Activated CD8-positive, alpha-beta memory T cell treated with anti-CD3 and anti-CD28 coated beads for 1 hour (primary cell): Measurements from ENCODE around the gene CDV3.

Experiments used
- DNase-seq, 2 donors: peaks; one replicate each; pipeline ENCODE4 v3.0.0-alpha.2; 2020; ENCODE audit warnings: low read depth in 1 of 2; ENCODE audit errors: extremely low read depth in 1 of 2

CDV3 gene

GRCh38 chr3:133568294-133569014 is 5.0 kb upstream of the CDV3 start:
- no peak for DNase-seq

- DNase-seq: no peak
Measured at GRCh38 chr3:133570139-133570936, 3.1 kb upstream of the CDV3 start.

GRCh38 chr3:133570937-133571320 is 2.6 kb upstream of the CDV3 start:
- no peak for DNase-seq

- DNase-seq: no peak
Measured at GRCh38 chr3:133572158-133573053, 1.1 kb upstream of the CDV3 start.

GRCh38 chr3:133573054-133573628 is 345 bp upstream of the CDV3 start:
- peak; percentile 99 to 100 for DNase-seq

- DNase-seq: peak; percentile 40 to 56
Measured at GRCh38 chr3:133574260-133574881, 885 bp downstream of the CDV3 start.

GRCh38 chr3:133575086-133575485 is 1.6 kb downstream of the CDV3 start:
- no peak for DNase-seq

GRCh38 chr3:133576169-133576568 is 2.7 kb downstream of the CDV3 start:
- DNase-seq: no peak

GRCh38 chr3:133578548-133579191 is 5.2 kb downstream of the CDV3 start:
- no peak for DNase-seq

GRCh38 chr3:133583396-133583795 is 9.9 kb downstream of the CDV3 start:
- DNase-seq: no peak

GRCh38 chr3:133588035-133588434 is 14.5 kb downstream of the CDV3 start:
- no peak for DNase-seq

GRCh38 chr3:133588784-133589465 is 15.4 kb downstream of the CDV3 start:
- DNase-seq: no peak

- no peak for DNase-seq
Measured at GRCh38 chr3:133589503-133589902, 16.0 kb downstream of the CDV3 start.

- DNase-seq: no peak
Measured at GRCh38 chr3:133591271-133591742, 17.8 kb downstream of the CDV3 start.

- no peak for DNase-seq
Measured at GRCh38 chr3:133592843-133593242, 19.4 kb downstream of the CDV3 start.

GRCh38 chr3:133593243-133593642 is 19.8 kb downstream of the CDV3 start:
- DNase-seq: no peak

GRCh38 chr3:133595341-133595740 is 21.9 kb downstream of the CDV3 start:
- no peak for DNase-seq

GRCh38 chr3:133598405-133598804 is 24.9 kb downstream of the CDV3 start:
- no peak for DNase-seq

GRCh38 chr3:133599280-133599679 is 25.8 kb downstream of the CDV3 start:
- no peak for DNase-seq
